GM23338 (cell line): Measurements from ENCODE around the gene RNFT2. TPM values are rescaled to one million over a fixed set of nuclear protein-coding genes. Genes with fewer than 3 reads are reported as not detected.

Experiments
- ATAC-seq: fragments of 200-7000 bp; cut with Tn5 transposase; 3 replicates; pipeline ENCODE4 v1.9.1; 2020
- DNase-seq: peaks from one replicate; pipeline ENCODE4 v3.0.0-alpha.2; 2015; ENCODE audit warnings: low spot score
- H2AFZ ChIP-seq: fragments of 200-600 bp; sonication (generic); 2 replicates; pipeline ENCODE4 v1.8.0; 2016; ENCODE audit warnings: antibody characterized with exemption, mild to moderate bottlenecking, moderate library complexity
- H3F3A ChIP-seq: fragments of 200-600 bp; sonication (generic); replicated peaks from 2 replicates; pipeline ENCODE4 v1.8.0; 2017; ENCODE audit warnings: antibody characterized with exemption, mixed run types, low read depth
- H3K27ac ChIP-seq: fragments of 200-600 bp; sonication (generic); 2 replicates; pipeline ENCODE4 v1.6.1; 2016; ENCODE audit warnings: low read depth
- H3K27me3 ChIP-seq: fragments of 200-600 bp; sonication (generic); 2 replicates; pipeline ENCODE4 v1.8.0; 2016; ENCODE audit warnings: mild to moderate bottlenecking, mixed run types, moderate library complexity; ENCODE audit not compliant: insufficient read depth
- H3K36me3 ChIP-seq: fragments of 200-600 bp; sonication (generic); 2 replicates; pipeline ENCODE4 v1.8.0; 2016; ENCODE audit warnings: mild to moderate bottlenecking; ENCODE audit not compliant: insufficient read depth
- H3K4me1 ChIP-seq: fragments of 200-600 bp; sonication (generic); 2 replicates; pipeline ENCODE4 v1.8.0; 2016; ENCODE audit warnings: mild to moderate bottlenecking, moderate library complexity; ENCODE audit not compliant: insufficient read depth
- H3K4me2 ChIP-seq: fragments of 200-600 bp; sonication (generic); 2 replicates; pipeline ENCODE4 v1.7.1; 2017; ENCODE audit warnings: mixed run types
- H3K4me3 ChIP-seq: fragments of 200-600 bp; sonication (generic); 2 replicates; pipeline ENCODE4 v1.6.1; 2016; ENCODE audit warnings: mixed run types
- H3K79me2 ChIP-seq: fragments of 200-600 bp; sonication (generic); replicated peaks from 2 replicates; pipeline ENCODE4 v1.8.0; 2017; ENCODE audit warnings: mild to moderate bottlenecking; ENCODE audit not compliant: insufficient read depth
- H3K9me2 ChIP-seq: fragments of 200-600 bp; sonication (generic); 2 replicates; pipeline ENCODE4 v1.8.0; 2017; ENCODE audit not compliant: insufficient read depth
- H4K20me1 ChIP-seq: fragments of 200-600 bp; sonication (generic); replicated peaks from 2 replicates; pipeline ENCODE4 v1.8.0; 2017; ENCODE audit warnings: mild to moderate bottlenecking; ENCODE audit not compliant: insufficient read depth
- H3K27ac Mint-ChIP-seq: 2 replicates; pipeline ENCODE4 v1.8.0; 2020; ENCODE audit warnings: inconsistent platforms, mild to moderate bottlenecking, moderate library complexity, mixed read lengths
- H3K27me3 Mint-ChIP-seq: 3 replicates; pipeline ENCODE4 v1.8.0; 2022; ENCODE audit warnings: low read depth, mild to moderate bottlenecking, moderate library complexity, mixed read lengths, inconsistent platforms; ENCODE audit not compliant: insufficient read depth, poor library complexity
- H3K36me3 Mint-ChIP-seq: 3 replicates; pipeline ENCODE4 v1.8.0; 2021; ENCODE audit warnings: low read depth, mild to moderate bottlenecking, inconsistent platforms, moderate library complexity, mixed read lengths
- H3K4me1 Mint-ChIP-seq: 3 replicates; pipeline ENCODE4 v1.8.0; 2020; ENCODE audit warnings: mild to moderate bottlenecking, inconsistent platforms, mixed read lengths
- H3K4me3 Mint-ChIP-seq: 3 replicates; pipeline ENCODE4 v1.8.0; 2021; ENCODE audit warnings: moderate library complexity, mild to moderate bottlenecking, inconsistent platforms, mixed read lengths
- H3K9me3 Mint-ChIP-seq: 3 replicates; pipeline ENCODE4 v1.8.0; 2020; ENCODE audit warnings: moderate library complexity, mild to moderate bottlenecking, inconsistent platforms, mixed read lengths
- CREB1 ChIP-seq: fragments of 250-450 bp; sonication (Bioruptor Pico); IDR thresholded peaks from 2 replicates; pipeline ENCODE4 v1.5.0; 2020; ENCODE audit warnings: low read depth, mild to moderate bottlenecking, moderate library complexity
- EZH2 ChIP-seq: fragments of 200-600 bp; sonication (generic); IDR thresholded peaks from one replicate; pipeline ENCODE4 v1.8.0; 2017; ENCODE audit warnings: antibody characterized with exemption, mild to moderate bottlenecking, low read depth; ENCODE audit not compliant: unreplicated experiment
- NANOG ChIP-seq: IDR thresholded peaks from 2 replicates; pipeline ENCODE4 v1.6.1; 2016; ENCODE audit warnings: antibody characterized with exemption, borderline replicate concordance
- POLR2AphosphoS5 ChIP-seq: IDR thresholded peaks from 2 replicates; pipeline ENCODE4 v1.6.1; 2016; ENCODE audit warnings: antibody characterized with exemption, low read depth
- REST ChIP-seq: IDR thresholded peaks from one replicate; pipeline ENCODE4 v1.6.1; 2018; ENCODE audit warnings: antibody characterized with exemption; ENCODE audit not compliant: unreplicated experiment
- STAT1 ChIP-seq: IDR thresholded peaks from one replicate; pipeline ENCODE4 v1.6.1; 2016; ENCODE audit warnings: antibody characterized with exemption; ENCODE audit not compliant: unreplicated experiment
- ZNF114 ChIP-seq: fragments of 250-450 bp; sonication (Bioruptor Pico); IDR thresholded peaks from 2 replicates; pipeline ENCODE4 v1.5.0; 2020; ENCODE audit warnings: mild to moderate bottlenecking, moderate library complexity
- ZNF331 ChIP-seq: fragments of 250-450 bp; sonication (Bioruptor Pico); IDR thresholded peaks from 2 replicates; pipeline ENCODE4 v1.5.0; 2020; ENCODE audit warnings: low read depth, mild to moderate bottlenecking, moderate library complexity
- polyA plus RNA-seq: library from polyadenylated mRNA; unstranded; fragments of >200 nt; fragmentation: Nextera tagmentation; extraction: Ambion mirVana; gene quantifications from 2 replicates; pipeline ENCODE4 v1.2.1, GENCODE V29; 2016
- total RNA-seq: library from RNA; depleted of rRNA; stranded (reverse); fragments of >200 nt; shearing (Covaris generic); gene quantifications from 2 replicates; pipeline ENCODE4 v1.2.3, GENCODE V29; 2014
- TF ChIP-seq, protein P1 (sequence below), 2 experiments: fragments of 200-600 bp in 1 of 2; sonication (generic) in 1 of 2; conservative IDR thresholded peaks; 2 replicates each; pipeline versions ENCODE4 v1.5.1 to v1.6.1; 2016 to 2017; ENCODE audit warnings: antibody characterized with exemption in 2 of 2, low read depth in 2 of 2, mild to moderate bottlenecking in 2 of 2, moderate library complexity in 1 of 2
- TF ChIP-seq, protein P2 (sequence below): fragments of 250-450 bp; sonication (Bioruptor Pico); IDR thresholded peaks from 2 replicates; pipeline ENCODE4 v1.5.0; 2020; ENCODE audit warnings: mild to moderate bottlenecking, moderate library complexity

RNFT2 gene
- total and polyA plus RNA-seq, 2 experiments from 2014 or later = 19.3 to 22.9 TPM

- Histone ChIP-seq H4K20me1 (peaks cover 5% of the 10 kb centered on the region; the same call in 1 of the 2 replicates), H3K27ac (no peak overlapping the region), H2AFZ (no peak overlapping the region), H3K79me2 (peaks cover 4% of the 10 kb centered on the region; the same call in 1 of the 2 replicates), H3K4me3 (no peak overlapping the region), H3F3A (no peaks in the 10 kb centered on the region), H3K9me2 (no peaks in the 10 kb centered on the region), H3K27me3 (no peaks in the 10 kb centered on the region), H3K4me2 (no peak overlapping the region), H3K4me1 (peaks cover 15% of the 10 kb centered on the region), H3K36me3 (no peaks in the 10 kb centered on the region)
- H3K27me3 Mint-ChIP-seq = peaks cover 6% of the 10 kb centered on the region
- H3K36me3 Mint-ChIP-seq = peaks cover 16% of the 10 kb centered on the region; the same call in 2 of the 3 replicates
- DNase-seq (no peak), ATAC-seq (no peak)
- peaks cover 12% of the 10 kb centered on the region; the same call in 2 of the 3 replicates for H3K4me1 Mint-ChIP-seq
- no peaks in the 10 kb centered on the region for H3K9me3 Mint-ChIP-seq
- no peak overlapping the region for H3K27ac Mint-ChIP-seq
- no peak overlapping the region for H3K4me3 Mint-ChIP-seq
- TF ChIP-seq POLR2AphosphoS5 = no peak
- TF ChIP-seq, protein P1, sequence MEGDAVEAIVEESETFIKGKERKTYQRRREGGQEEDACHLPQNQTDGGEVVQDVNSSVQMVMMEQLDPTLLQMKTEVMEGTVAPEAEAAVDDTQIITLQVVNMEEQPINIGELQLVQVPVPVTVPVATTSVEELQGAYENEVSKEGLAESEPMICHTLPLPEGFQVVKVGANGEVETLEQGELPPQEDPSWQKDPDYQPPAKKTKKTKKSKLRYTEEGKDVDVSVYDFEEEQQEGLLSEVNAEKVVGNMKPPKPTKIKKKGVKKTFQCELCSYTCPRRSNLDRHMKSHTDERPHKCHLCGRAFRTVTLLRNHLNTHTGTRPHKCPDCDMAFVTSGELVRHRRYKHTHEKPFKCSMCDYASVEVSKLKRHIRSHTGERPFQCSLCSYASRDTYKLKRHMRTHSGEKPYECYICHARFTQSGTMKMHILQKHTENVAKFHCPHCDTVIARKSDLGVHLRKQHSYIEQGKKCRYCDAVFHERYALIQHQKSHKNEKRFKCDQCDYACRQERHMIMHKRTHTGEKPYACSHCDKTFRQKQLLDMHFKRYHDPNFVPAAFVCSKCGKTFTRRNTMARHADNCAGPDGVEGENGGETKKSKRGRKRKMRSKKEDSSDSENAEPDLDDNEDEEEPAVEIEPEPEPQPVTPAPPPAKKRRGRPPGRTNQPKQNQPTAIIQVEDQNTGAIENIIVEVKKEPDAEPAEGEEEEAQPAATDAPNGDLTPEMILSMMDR (conservative IDR thresholded peaks at IDR 0.05; ENCODE audit: low read depth in 2 of 2) = no peak
- no peak for TF ChIP-seq REST
- no peak for TF ChIP-seq NANOG
- no peak for TF ChIP-seq CREB1 (CRISPR knock-in tag)
- no peak for TF ChIP-seq ZNF331 (CRISPR knock-in tag)
- no peak for TF ChIP-seq EZH2
- no peak for TF ChIP-seq ZNF114 (CRISPR knock-in tag)
- no peak for TF ChIP-seq STAT1
- TF ChIP-seq, protein P2, sequence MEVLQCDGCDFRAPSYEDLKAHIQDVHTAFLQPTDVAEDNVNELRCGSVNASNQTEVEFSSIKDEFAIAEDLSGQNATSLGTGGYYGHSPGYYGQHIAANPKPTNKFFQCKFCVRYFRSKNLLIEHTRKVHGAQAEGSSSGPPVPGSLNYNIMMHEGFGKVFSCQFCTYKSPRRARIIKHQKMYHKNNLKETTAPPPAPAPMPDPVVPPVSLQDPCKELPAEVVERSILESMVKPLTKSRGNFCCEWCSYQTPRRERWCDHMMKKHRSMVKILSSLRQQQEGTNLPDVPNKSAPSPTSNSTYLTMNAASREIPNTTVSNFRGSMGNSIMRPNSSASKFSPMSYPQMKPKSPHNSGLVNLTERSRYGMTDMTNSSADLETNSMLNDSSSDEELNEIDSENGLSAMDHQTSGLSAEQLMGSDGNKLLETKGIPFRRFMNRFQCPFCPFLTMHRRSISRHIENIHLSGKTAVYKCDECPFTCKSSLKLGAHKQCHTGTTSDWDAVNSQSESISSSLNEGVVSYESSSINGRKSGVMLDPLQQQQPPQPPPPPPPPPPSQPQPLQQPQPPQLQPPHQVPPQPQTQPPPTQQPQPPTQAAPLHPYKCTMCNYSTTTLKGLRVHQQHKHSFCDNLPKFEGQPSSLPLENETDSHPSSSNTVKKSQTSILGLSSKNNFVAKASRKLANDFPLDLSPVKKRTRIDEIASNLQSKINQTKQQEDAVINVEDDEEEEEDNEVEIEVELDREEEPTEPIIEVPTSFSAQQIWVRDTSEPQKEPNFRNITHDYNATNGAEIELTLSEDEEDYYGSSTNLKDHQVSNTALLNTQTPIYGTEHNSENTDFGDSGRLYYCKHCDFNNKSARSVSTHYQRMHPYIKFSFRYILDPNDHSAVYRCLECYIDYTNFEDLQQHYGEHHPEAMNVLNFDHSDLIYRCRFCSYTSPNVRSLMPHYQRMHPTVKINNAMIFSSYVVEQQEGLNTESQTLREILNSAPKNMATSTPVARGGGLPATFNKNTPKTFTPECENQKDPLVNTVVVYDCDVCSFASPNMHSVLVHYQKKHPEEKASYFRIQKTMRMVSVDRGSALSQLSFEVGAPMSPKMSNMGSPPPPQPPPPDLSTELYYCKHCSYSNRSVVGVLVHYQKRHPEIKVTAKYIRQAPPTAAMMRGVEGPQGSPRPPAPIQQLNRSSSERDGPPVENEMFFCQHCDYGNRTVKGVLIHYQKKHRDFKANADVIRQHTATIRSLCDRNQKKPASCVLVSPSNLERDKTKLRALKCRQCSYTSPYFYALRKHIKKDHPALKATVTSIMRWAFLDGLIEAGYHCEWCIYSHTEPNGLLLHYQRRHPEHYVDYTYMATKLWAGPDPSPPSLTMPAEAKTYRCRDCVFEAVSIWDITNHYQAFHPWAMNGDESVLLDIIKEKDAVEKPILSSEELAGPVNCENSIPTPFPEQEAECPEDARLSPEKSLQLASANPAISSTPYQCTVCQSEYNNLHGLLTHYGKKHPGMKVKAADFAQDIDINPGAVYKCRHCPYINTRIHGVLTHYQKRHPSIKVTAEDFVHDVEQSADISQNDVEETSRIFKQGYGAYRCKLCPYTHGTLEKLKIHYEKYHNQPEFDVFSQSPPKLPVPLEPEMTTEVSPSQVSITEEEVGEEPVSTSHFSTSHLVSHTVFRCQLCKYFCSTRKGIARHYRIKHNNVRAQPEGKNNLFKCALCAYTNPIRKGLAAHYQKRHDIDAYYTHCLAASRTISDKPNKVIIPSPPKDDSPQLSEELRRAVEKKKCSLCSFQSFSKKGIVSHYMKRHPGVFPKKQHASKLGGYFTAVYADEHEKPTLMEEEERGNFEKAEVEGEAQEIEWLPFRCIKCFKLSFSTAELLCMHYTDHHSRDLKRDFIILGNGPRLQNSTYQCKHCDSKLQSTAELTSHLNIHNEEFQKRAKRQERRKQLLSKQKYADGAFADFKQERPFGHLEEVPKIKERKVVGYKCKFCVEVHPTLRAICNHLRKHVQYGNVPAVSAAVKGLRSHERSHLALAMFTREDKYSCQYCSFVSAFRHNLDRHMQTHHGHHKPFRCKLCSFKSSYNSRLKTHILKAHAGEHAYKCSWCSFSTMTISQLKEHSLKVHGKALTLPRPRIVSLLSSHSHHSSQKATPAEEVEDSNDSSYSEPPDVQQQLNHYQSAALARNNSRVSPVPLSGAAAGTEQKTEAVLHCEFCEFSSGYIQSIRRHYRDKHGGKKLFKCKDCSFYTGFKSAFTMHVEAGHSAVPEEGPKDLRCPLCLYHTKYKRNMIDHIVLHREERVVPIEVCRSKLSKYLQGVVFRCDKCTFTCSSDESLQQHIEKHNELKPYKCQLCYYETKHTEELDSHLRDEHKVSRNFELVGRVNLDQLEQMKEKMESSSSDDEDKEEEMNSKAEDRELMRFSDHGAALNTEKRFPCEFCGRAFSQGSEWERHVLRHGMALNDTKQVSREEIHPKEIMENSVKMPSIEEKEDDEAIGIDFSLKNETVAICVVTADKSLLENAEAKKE (CRISPR knock-in tag) = no peak
Measured at GRCh38 chr12:116714175-116714574, 23.9 kb upstream of the RNFT2 start.
